K562 (cell line): Measurements from ENCODE around the gene MEIOB. TPM values are rescaled to one million over a fixed set of nuclear protein-coding genes. Genes with fewer than 3 reads are reported as not detected.

Experiments used
- ATAC-seq: fragments of 200-7000 bp; cut with Tn5 transposase; 3 replicates; pipeline ENCODE4 v1.9.1; 2020; ENCODE audit warnings: moderate library complexity
- BruUV-seq: library from RNA; stranded (reverse); fragments of 400-500 nt; replicated peaks from 2 replicates; lab custom pipeline; 2021; lab: Mats Ljungman, UMichigan
- CTCF ChIA-PET: fragments of 300-600 bp; formaldehyde crosslinking; extraction: SDS; loops from one replicate; lab custom pipeline; 2021; ENCODE audit warnings: low intra/inter-chr PET ratio; lab: Yijun Ruan, JAX
- POLR2A ChIA-PET: fragments of 300-600, 350-650 bp; sonication (Branson Sonifier 250); formaldehyde crosslinking; extraction: SDS; loops from one replicate; lab custom pipeline; 2021; ENCODE audit warnings: antibody characterized with exemption, inconsistent platforms; lab: Yijun Ruan, JAX
- DNase-seq, 4 experiments: peaks; one replicate each; pipeline versions ENCODE4 v3.0.0 to v3.0.0-alpha.2; 2011 to 2018; ENCODE audit warnings: low spot score in 3 of 4, mixed read lengths in 3 of 4; ENCODE audit errors: extremely low read depth in 1 of 4
- FAIRE-seq: peaks from 2 replicates; lab custom pipeline; 2011; peaks lifted over from hg19 to GRCh38; lab: Jason Lieb, UNC
- H2AFZ ChIP-seq: 2 replicates; pipeline ENCODE4 v1.6.0; 2011; ENCODE audit warnings: low read depth, low read length, control low read depth, inconsistent platforms
- H3K27ac ChIP-seq: fragments of 200-600 bp; 3 replicates; pipeline ENCODE4 v1.8.0; 2011; ENCODE audit warnings: low read depth, mild to moderate bottlenecking, control low read depth, inconsistent platforms, low read length, moderate library complexity, mixed read lengths; ENCODE audit errors: extremely low read depth
- H3K27me3 ChIP-seq, 2 experiments: fragments of 300-600 bp in 1 of 2; 2 replicates in 1 of 2; 3 replicates in 1 of 2; pipeline versions ENCODE4 v1.6.0 to v1.8.0; 2011; ENCODE audit warnings: inconsistent platforms in 2 of 2, low read length in 2 of 2, mild to moderate bottlenecking in 1 of 2, mixed read lengths in 1 of 2, moderate library complexity in 1 of 2; ENCODE audit not compliant: control insufficient read depth in 2 of 2, insufficient read depth in 2 of 2
- H3K36me3 ChIP-seq: fragments of 300-600 bp; 3 replicates; pipeline ENCODE4 v1.8.0; 2011; ENCODE audit warnings: mild to moderate bottlenecking, low read length, inconsistent platforms; ENCODE audit not compliant: control insufficient read depth, insufficient read depth
- H3K4me1 ChIP-seq, 2 experiments: fragments of 200-600 bp in 1 of 2; replicated peaks in 1 of 2; 2 replicates in 1 of 2; 3 replicates in 1 of 2; pipeline versions ENCODE4 v1.5.1 to v1.8.0; 2011; ENCODE audit warnings: inconsistent platforms in 2 of 2, low read length in 2 of 2, mild to moderate bottlenecking in 1 of 2, mixed read lengths in 1 of 2, moderate library complexity in 1 of 2; ENCODE audit not compliant: control insufficient read depth in 2 of 2, insufficient read depth in 2 of 2
- H3K4me2 ChIP-seq: 2 replicates; pipeline ENCODE4 v1.6.1; 2011; ENCODE audit warnings: low read length, control low read depth, inconsistent platforms, mixed read lengths; ENCODE audit not compliant: insufficient read depth
- H3K4me3 ChIP-seq: fragments of 200-600 bp; sonication (generic), shearing (Covaris generic); 2 replicates; pipeline ENCODE4 v1.5.1; 2016; ENCODE audit warnings: control low read depth, inconsistent platforms
- H3K79me2 ChIP-seq: fragments of 200-600 bp; 3 replicates; pipeline ENCODE4 v1.8.0; 2011; ENCODE audit warnings: low read length, inconsistent platforms; ENCODE audit not compliant: control insufficient read depth, insufficient read depth
- H3K9ac ChIP-seq, 2 experiments: 2 replicates each; pipeline versions ENCODE4 v1.6.0 to v1.6.1; 2011; ENCODE audit warnings: low read depth in 2 of 2, low read length in 2 of 2, control low read depth in 1 of 2, inconsistent platforms in 1 of 2, mild to moderate bottlenecking in 1 of 2, mixed read lengths in 1 of 2; ENCODE audit not compliant: insufficient read depth in 1 of 2
- H3K9me1 ChIP-seq: one replicate; pipeline ENCODE4 v1.6.0; 2011; ENCODE audit warnings: inconsistent platforms, mild to moderate bottlenecking, low read length, moderate library complexity; ENCODE audit not compliant: control insufficient read depth, insufficient read depth
- H3K9me3 ChIP-seq: replicated peaks from 2 replicates; pipeline ENCODE4 v1.5.1; 2011; ENCODE audit warnings: low read depth, low read length, inconsistent platforms; ENCODE audit not compliant: control insufficient read depth, insufficient read depth
- H4K20me1 ChIP-seq: replicated peaks from 2 replicates; pipeline ENCODE4 v1.6.1; 2011; ENCODE audit warnings: low read length, inconsistent platforms, mixed read lengths; ENCODE audit not compliant: control insufficient read depth, insufficient read depth
- CBFA2T3 ChIP-seq: fragments of 450-650 bp; IDR thresholded peaks from 2 replicates; pipeline ENCODE4 v1.6.1; 2017
- HIVEP1 ChIP-seq: fragments of 250-450 bp; sonication (Bioruptor Pico); IDR thresholded peaks from 2 replicates; pipeline ENCODE4 v1.4.0; 2020; ENCODE audit warnings: mild to moderate bottlenecking
- MXI1 ChIP-seq: IDR thresholded peaks from 2 replicates; pipeline ENCODE4 v1.6.1; 2011; ENCODE audit warnings: low read depth, mild to moderate bottlenecking, improper control_type of control experiment, low read length
- RNF219 ChIP-seq: fragments of 250-450 bp; sonication (Bioruptor Pico); IDR thresholded peaks from 2 replicates; pipeline ENCODE4 v1.5.0; 2022; ENCODE audit warnings: mild to moderate bottlenecking
- ZBTB17 ChIP-seq: fragments of 450-650 bp; formaldehyde crosslinking; IDR thresholded peaks from 2 replicates; pipeline ENCODE4 v1.4.0; 2020; ENCODE audit warnings: mild to moderate bottlenecking
- ZFP36 ChIP-seq: fragments of 150-350 bp; IDR thresholded peaks from 2 replicates; pipeline ENCODE4 v1.6.1; 2018; ENCODE audit warnings: low read length, low read depth; ENCODE audit not compliant: partially characterized antibody
- ZNF584 ChIP-seq: fragments of 200-800 bp; sonication (Bioruptor generic); IDR thresholded peaks from 2 replicates; pipeline ENCODE4 v1.6.1; 2016; ENCODE audit warnings: low read depth, mild to moderate bottlenecking, missing genetic modification characterization, missing compliant biosample characterization
- WGBS: fragments of 100-300 bp; shearing (Covaris generic); methylation state at CpG from one replicate; pipeline ENCODE4 v1.1.6; 2016; ENCODE audit warnings: low coverage, mixed read lengths; ENCODE audit not compliant: insufficient coverage; ENCODE audit errors: missing lambda C conversion rate; 5-methylcytosine and 5-hydroxymethylcytosine counted together
- in situ Hi-C: fragments of 300-500 bp; cut with MboI; formaldehyde crosslinking; loops from 4 replicates; pipeline ENCODE4 v1.15.0; 2018; ENCODE audit warnings: inconsistent platforms, mixed read lengths
- intact Hi-C: fragments of 100-400 bp; cut with micrococcal nuclease; formaldehyde crosslinking; loops from 2 replicates; pipeline ENCODE4 v1.14.2; 2022
- polyA plus RNA-seq, 8 experiments: library from polyadenylated mRNA; depleted of rRNA in 4 of 8; stranded (reverse) in 5 of 8; unstranded in 3 of 8; fragments of >200 nt; fragmentation: Nextera tagmentation in 2 of 8; fragmentation: Illumina TruSeq in 1 of 8; extraction: Ambion mirVana in 2 of 8; extraction: Trizol in 1 of 8; gene quantifications; 2 replicates each; pipeline versions ENCODE4 v1.2.1 to v1.2.3, GENCODE V29; 2011 to 2014; ENCODE audit warnings: inconsistent platforms in 1 of 8, missing spikeins in 1 of 8
- total RNA-seq, 7 experiments: library from RNA; depleted of rRNA in 6 of 7; stranded (reverse); fragments of >200 nt in 6 of 7; fragmentation: Illumina TruSeq in 2 of 7; extraction: Trizol in 2 of 7; gene quantifications; 2 replicates each; pipeline versions ENCODE4 v1.2.1 to v1.2.3, GENCODE V29; 2011 to 2021; ENCODE audit warnings: low replicate concordance in 1 of 7

The MEIOB gene
- total and polyA plus RNA-seq, 9 of the 15 experiments (the other 6 are each of a cell fraction or from before 2014, with no cell fraction given) = 25.4 to 203 (median 97.6) TPM

GRCh38 chr16:1903845-1904840 lies 32.2 kb upstream of the MEIOB start:
- no peaks in the 10 kb centered on the region for H3K36me3 ChIP-seq
- H3K27ac ChIP-seq = no peak overlapping the region
- no peak overlapping the region for H3K4me2 ChIP-seq
- peak; percentile 38 for TF ChIP-seq CBFA2T3
- TF ChIP-seq RNF219 = no peak
- no peak for TF ChIP-seq HIVEP1 (CRISPR knock-in tag)
- no peak for TF ChIP-seq ZNF584 (CRISPR knock-in tag)
- peak; percentile 45 for TF ChIP-seq ZFP36
- TF ChIP-seq ZBTB17 (CRISPR knock-in tag) = no peak
- no peak for TF ChIP-seq MXI1
- 0 out of 2 replicates have a peak, but pooled peaks cover 8% of the 10 kb centered on the region for H4K20me1 ChIP-seq
- intact Hi-C loops = no loop called here
- peaks cover 44 to 85% of the 10 kb centered on the region in 2 experiments for H3K27me3 ChIP-seq
- peaks cover 0 to 42% of the 10 kb centered on the region in 2 experiments; a peak in 2 of 5 replicates for H3K4me1 ChIP-seq
- FAIRE-seq (peak; percentile 59), ATAC-seq (no peak), DNase-seq (no peak)
- H3K9me3 ChIP-seq = no peaks in the 10 kb centered on the region
- no peaks in the 10 kb centered on the region for H3K79me2 ChIP-seq
- POLR2A ChIA-PET = interaction anchor here (0.6 to 1.7 kb wide), 3 partner anchors 11 to 90 kb away, joined by 3 to 7 read pairs (median 4); no protein-coding TSS in a partner anchor
- H3K9ac ChIP-seq = peak overlapping the region in 1 of 2 experiments; percentile 79; a peak in 2 of 4 replicates
- H3K4me3 ChIP-seq = no peak overlapping the region
- no peak overlapping the region for H2AFZ ChIP-seq
- CTCF ChIA-PET = no interaction called here
- no peaks in the 10 kb centered on the region for H3K9me1 ChIP-seq
- in situ Hi-C loops = no loop called here
- no TSS peak for BruUV-seq
- WGBS = 10% methylated on average over 22 of the region's 22 CpGs
